Left lobe of liver (tissue), 2 donors: ENCODE data around the gene OCSTAMP. TPM values are rescaled to one million over a fixed set of nuclear protein-coding genes. Genes with fewer than 3 reads are reported as not detected.

Experiments used
- ATAC-seq: fragments of 200-7000 bp; cut with Tn5 transposase; one replicate; pipeline ENCODE4 v1.9.1; 2020; ENCODE audit warnings: mild to moderate bottlenecking, moderate library complexity
- DNase-seq: peaks from one replicate; pipeline ENCODE4 v3.0.0-alpha.2; 2020; ENCODE audit warnings: low spot score
- total RNA-seq: library from RNA; stranded (reverse); gene quantifications from one replicate; pipeline ENCODE4 v1.2.1, GENCODE V29; 2021
- donor health status: DM: no; HTN: no; CAD: no; lungs with moderate emphysema.
- donor health status: DM: no; HTN: yes; CAD: no.

OCSTAMP gene
- total RNA-seq, 1 donor from 2014 or later: not detected

- no peak for DNase-seq
- ATAC-seq: peak; percentile 52
Measured at GRCh38 chr20:46573788-46574584, 23.5 kb upstream of the OCSTAMP start.

DNA sequence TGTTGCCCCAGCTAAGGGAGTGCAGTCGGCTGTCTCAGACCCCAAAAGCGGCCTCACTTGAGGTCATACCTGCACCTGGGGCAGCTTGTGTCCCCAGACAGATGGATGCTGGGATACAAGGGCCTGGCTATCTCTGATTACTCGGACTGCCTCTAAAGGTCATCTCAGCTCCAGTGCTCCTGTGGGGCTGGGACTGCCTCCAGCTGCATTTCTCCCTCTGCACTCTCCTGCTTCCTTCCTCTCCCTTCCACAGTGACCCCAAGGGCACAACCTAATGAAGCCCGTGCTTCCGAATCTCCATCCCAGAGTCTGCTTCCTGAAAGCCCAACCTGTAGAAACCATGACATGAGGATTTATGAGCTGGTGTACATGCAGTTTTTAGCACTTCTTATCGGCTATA is 22.8 kb upstream of the OCSTAMP start:
- no peak for DNase-seq
- ATAC-seq: no peak

GRCh38 chr20:46572790-46573189 is 22.3 kb upstream of the OCSTAMP start:
- ATAC-seq (no peak), DNase-seq (no peak)

DNA sequence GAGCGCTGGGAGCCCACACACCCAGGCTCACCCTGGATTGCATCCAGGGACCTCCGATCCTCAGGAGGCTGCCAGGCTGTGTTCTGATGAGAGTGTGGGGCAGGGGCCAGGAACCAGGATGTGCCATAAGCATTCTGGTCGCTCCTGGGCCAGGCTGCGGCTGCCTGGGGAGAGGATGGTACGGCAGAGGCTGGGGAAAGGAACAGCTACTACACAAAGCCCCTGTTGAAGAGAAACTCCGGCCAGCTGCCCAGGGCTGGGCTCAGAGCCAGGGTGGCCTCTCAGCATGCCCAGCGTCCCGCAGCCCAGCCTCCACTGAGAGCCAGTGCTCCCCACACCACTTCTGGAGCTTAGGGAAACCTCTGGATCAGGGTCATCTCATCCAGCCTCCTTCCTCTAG is 21.7 kb upstream of the OCSTAMP start:
- DNase-seq: no peak
- peak; percentile 22 for ATAC-seq

- ATAC-seq (no peak), DNase-seq (no peak)
Measured at GRCh38 chr20:46571418-46571817, 21.0 kb upstream of the OCSTAMP start.

- ATAC-seq: no peak
- DNase-seq: no peak
Measured at GRCh38 chr20:46570956-46571355, 20.5 kb upstream of the OCSTAMP start.

DNA sequence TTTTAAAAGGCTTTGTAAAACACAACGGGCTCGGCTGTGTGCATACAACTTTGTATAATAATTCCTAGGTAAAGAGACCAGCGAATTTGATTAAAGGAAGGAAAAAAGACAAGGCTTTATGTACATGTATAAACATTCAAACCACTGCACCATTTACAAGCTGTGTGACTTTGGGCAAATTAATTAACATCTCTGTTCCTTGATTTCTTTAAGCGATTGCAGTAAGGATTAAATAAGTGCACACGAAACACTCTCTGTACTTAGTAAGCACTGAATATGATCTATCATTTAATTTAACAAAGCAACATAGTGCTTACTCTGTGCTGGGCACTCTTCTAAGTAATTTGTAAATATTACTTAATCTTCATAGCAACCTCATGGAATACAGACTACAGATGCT is 19.5 kb upstream of the OCSTAMP start:
- no peak for DNase-seq
- no peak for ATAC-seq

DNA sequence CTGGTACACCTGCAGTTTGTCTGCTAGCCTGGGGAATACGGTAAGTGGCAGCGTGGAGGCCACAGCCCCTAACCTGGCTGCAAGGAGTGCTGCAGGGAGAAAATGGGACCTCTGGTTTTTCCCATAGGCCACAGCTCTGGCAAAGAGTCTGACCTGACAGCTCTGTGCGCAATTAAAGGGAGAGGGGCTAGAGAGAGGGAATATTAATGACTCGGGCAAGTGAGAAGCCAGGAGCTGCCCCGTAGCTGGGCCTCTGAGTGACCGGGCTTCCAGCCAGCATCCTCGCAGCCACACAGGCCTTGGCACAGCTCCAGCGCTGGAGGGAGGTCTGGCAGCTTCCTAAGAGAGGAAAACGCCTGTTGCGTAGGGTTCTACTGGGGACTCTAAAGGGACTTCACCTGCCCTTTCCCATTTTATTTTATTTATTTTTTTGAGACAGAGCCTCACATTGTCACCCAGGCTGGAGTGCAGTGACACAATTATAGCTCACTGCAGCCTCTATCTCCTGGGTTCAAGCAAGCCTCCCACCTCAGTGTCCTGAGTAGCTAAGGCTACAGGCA is 18.2 kb upstream of the OCSTAMP start:
- ATAC-seq (peak; percentile 95), DNase-seq (peak; percentile 95)

- DNase-seq: no peak
- no peak for ATAC-seq
Measured at GRCh38 chr20:46566125-46566524, 15.7 kb upstream of the OCSTAMP start.

DNA sequence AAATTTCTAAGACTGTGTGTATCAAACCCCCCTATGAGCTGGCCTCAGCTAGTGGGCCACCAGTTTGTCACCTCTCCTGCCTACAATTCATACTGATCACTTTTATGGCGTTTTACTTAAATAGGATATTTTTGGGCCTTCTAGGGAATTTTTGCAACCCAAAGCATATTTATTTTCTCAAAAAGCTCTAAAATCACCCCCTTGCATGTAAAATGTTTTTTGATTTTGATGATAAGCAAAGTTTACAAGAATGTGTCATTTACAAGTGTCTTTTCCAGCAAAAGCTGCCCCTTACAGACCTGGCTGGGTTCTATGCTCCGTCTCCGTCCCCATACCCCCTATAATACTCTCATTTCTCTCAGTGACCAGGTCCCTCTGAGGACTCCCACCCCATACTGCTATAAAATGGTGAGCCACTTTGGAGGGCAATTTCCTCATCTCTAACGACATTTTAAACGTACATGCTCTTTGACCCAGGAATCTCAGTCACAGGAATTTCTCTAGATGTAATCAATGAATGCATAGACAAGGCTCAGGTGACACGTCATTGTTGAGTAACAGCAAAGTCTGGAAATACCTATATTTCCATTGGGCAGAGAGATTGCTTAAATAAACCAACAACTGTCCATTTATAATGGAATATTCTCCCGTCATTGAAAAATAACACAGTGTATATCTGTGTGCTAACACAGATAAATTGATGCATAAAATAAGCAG is 13.9 kb upstream of the OCSTAMP start:
- ATAC-seq: no peak
- no peak for DNase-seq

DNA sequence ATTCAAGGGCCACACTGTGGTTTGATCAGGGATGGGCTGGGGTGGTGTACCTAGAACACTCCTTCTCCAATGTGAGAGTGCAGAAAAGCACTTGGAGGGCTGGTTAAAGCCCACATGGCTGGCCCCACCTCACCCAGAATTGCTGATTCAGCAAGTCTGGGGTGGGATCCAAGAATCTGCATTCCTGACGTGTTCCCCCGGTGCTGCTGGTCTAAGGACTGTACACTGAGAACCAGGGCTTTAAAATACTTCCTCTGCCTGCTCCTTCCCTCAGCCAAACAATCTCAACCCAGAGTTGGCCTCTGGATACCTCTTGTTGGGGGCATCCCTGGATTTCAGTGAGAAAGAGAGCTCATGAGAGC is 13.4 kb upstream of the OCSTAMP start:
- no peak for ATAC-seq
- DNase-seq: no peak

GRCh38 chr20:46563170-46563859 is 12.9 kb upstream of the OCSTAMP start:
- DNase-seq (no peak), ATAC-seq (no peak)

GRCh38 chr20:46562373-46563169 is 12.1 kb upstream of the OCSTAMP start:
- peak; percentile 69 for DNase-seq
- ATAC-seq: peak; percentile 97

DNA sequence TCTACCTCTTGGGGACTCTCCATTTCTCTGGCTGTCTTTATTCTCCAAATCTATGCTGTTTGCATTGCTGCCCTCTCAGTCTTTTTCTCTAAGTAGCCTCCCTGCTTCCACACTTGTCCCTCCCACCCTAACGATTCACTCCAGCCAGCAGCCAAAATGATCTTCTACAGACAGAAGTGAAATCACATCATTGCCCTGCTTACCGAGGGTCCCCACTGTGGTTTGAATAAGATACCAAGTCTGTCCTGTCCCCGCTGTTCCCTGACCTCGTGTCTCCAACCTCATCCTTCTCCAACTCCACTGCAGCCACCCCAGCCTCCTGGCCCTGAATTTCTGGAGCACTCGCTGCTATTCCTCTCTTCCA is 11.5 kb upstream of the OCSTAMP start:
- DNase-seq (no peak), ATAC-seq (no peak)

- ATAC-seq (peak; percentile 46), DNase-seq (no peak)
Measured at GRCh38 chr20:46559685-46560440, 9.4 kb upstream of the OCSTAMP start.

DNA sequence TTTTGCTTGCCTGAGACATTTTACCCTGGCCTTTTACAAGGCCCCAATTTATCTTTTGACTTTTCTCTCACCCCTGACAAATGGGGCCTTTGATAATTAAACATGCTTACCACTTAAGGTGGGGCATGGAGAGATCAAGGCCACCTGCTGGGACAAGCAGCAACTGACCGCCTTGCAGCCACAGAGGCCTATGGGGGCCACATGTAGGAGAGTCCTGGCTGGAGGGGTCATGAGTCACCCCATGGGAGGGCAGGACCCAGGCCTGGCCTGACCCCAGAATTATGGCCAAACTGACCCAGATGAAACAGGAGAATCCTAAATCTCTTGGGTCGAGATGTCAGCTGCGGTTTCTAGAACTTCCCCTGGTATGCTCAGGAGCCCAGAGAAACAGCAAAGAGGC is 8.5 kb upstream of the OCSTAMP start:
- ATAC-seq: no peak
- no peak for DNase-seq

DNA sequence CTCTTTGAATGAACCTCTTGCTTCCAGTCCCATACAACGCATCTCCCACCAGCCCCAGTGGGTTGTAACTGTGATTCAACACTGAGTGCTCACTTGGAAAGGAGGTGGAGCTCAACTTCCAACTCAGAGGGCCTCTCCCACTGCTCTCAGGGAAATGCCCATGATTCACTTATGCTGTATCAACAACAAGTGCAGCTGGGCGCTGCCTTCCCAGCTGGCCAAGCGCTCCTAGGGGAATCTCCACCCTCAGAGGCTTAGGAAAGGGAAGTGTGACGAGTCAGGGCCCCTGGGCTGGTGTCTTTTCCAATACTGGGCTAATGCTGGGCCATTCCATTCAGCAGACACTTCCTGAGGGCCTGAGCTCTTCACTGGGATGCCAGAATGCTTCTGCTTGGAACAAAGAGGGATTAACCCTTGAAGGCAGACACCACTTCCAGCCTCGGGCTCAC is 8.1 kb upstream of the OCSTAMP start:
- ATAC-seq (no peak), DNase-seq (no peak)

DNA sequence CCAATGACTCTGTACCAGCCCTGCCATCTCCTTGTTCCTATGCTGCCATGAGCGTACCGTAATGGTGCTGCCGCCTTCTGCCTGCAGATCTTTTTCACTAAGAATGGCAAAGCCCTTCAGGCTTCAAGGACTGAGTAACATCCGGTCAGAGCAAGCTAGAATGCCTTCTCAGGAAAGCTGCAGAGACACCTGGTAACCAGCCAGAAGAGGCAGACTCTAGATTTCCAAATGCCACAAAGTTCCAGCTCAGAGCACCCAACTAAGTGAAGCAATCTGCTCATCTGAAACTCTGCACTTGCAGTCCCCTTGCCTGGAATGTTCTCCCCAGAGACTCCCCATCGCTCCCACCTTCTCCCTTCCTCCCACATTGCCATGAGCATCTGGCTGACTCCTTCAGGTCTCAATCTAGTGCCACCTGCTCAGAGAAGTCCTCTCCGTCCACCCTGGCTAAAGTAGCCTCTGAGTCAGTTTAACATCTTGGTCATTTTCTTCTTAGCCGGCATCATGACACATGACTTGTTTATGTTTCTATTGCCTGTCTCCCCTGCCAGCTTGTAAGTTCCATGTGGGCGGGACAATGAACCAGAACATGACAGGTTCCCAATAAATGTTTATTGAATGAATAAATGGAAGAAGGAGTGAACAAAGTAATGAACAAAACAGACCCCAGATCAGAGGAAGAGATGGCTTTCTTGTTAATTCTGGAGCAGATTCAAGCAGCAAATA is 6.9 kb upstream of the OCSTAMP start:
- no peak for DNase-seq
- ATAC-seq: peak; percentile 11

DNA sequence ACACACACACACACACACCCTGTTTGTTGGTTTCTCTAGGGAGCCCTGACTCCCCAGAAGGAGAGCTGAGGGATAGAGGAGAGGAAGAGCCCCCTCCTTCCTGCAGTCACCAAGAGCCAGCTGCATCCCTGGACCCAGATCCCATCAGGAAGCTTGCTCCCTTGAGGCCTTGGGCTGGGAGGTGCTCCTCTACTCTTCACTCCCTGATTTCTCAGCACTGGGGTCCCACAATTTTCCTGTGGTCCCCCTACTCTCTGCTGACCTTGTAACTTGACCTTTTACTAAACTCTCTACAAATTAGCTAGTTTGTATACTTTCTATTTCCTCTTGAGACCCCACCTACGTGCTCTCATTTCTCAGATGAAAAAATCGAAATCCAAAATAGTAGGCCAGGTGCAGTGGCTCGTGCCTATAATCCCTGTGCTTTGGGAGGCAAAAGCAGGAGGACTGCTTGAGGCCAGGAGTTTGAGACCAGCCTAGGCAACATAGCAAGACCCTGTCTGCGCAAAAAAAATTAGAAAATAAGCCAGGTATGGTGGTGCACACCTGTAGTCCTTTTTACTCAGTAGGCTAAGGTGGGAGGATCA is 5.0 kb upstream of the OCSTAMP start:
- ATAC-seq: no peak
- DNase-seq: no peak
